LNCAP (cell line): Measurements from ENCODE around the gene CHFR.

Experiments used
- CTCF ChIP-seq: fragments of 450-650 bp; IDR thresholded peaks from 2 replicates; pipeline ENCODE4 v1.5.1; 2017; ENCODE audit warnings: mild to moderate bottlenecking

CHFR gene

GRCh38 chr12:132851465-132851864 is 35.9 kb downstream of the CHFR start:
- TF ChIP-seq CTCF = no peak

GRCh38 chr12:132850291-132850690 is 37.1 kb downstream of the CHFR start:
- TF ChIP-seq CTCF = no peak

GRCh38 chr12:132848521-132848920 is 38.9 kb downstream of the CHFR start:
- no peak for TF ChIP-seq CTCF

- TF ChIP-seq CTCF = no peak
Measured at GRCh38 chr12:132847363-132848356, 39.7 kb downstream of the CHFR start.

- TF ChIP-seq CTCF = no peak
Measured at GRCh38 chr12:132842449-132843045, 44.9 kb downstream of the CHFR start.

- no peak for TF ChIP-seq CTCF
Measured at GRCh38 chr12:132841151-132841550, 46.3 kb downstream of the CHFR start.

- TF ChIP-seq CTCF = no peak
Measured at GRCh38 chr12:132840536-132840935, 46.9 kb downstream of the CHFR start.
